Body of pancreas (tissue), 4 donors: ENCODE measurements around the gene TENM3. TPM values are rescaled to one million over a fixed set of nuclear protein-coding genes. Genes with fewer than 3 reads are reported as not detected.

Source experiments
- ATAC-seq: fragments of 150-250 bp; one replicate; pipeline ENCODE4 v1.9.1; 2016
- DNase-seq, 4 donors: peaks; one replicate each; pipeline ENCODE4 v3.0.0-alpha.2; 2019
- H3K27ac ChIP-seq, 4 donors: fragments of 200-600 bp; sonication (generic); 1 replicate in 3 of 4; 2 replicates in 1 of 4; pipeline versions ENCODE4 v1.5.1 to v1.6.1; 2016 to 2019; ENCODE audit warnings: mild to moderate bottlenecking in 1 of 4, mixed read lengths in 1 of 4, moderate library complexity in 1 of 4
- H3K27me3 ChIP-seq, 2 donors: fragments of 200-600 bp; sonication (generic); one replicate each; pipeline ENCODE4 v1.6.0; 2016; ENCODE audit warnings: mild to moderate bottlenecking in 1 of 2
- H3K36me3 ChIP-seq, 2 donors: fragments of 200-600 bp; sonication (generic); replicated peaks in 1 of 2; 2 replicates each; pipeline ENCODE4 v1.5.1; 2016; ENCODE audit warnings: low read depth in 2 of 2; ENCODE audit not compliant: insufficient read depth in 1 of 2
- H3K4me1 ChIP-seq: fragments of 200-600 bp; sonication (generic); one replicate; pipeline ENCODE4 v1.6.0; 2016
- H3K4me3 ChIP-seq, 2 donors: fragments of 200-600 bp; sonication (generic); 1 replicate in 1 of 2; 2 replicates in 1 of 2; pipeline ENCODE4 v1.5.1; 2016 to 2019
- H3K9me3 ChIP-seq, 3 donors: fragments of 200-600 bp; sonication (generic); 1 replicate in 2 of 3; 2 replicates in 1 of 3; pipeline ENCODE4 v1.5.1; 2016
- CTCF ChIP-seq, 7 experiments: fragments of 450-650 bp in 4 of 7; fragments of 200-600 bp in 3 of 7; sonication (generic) in 3 of 7; IDR thresholded peaks; one replicate each; pipeline ENCODE4 v1.5.1; 2016 to 2019; ENCODE audit warnings: antibody characterized with exemption in 7 of 7
- POLR2A ChIP-seq, 3 donors: fragments of 450-650 bp; IDR thresholded peaks; one replicate each; pipeline ENCODE4 v1.6.1; 2016; ENCODE audit warnings: antibody characterized with exemption in 3 of 3, mild to moderate bottlenecking in 2 of 3
- WGBS, 2 donors: methylation state at CpG; one replicate each; pipeline ENCODE4 v1.1.5; 2017; 5-methylcytosine and 5-hydroxymethylcytosine counted together
- intact Hi-C: fragments of 100-400 bp; cut with DNase I; formaldehyde crosslinking; loops from one replicate; pipeline ENCODE4 v1.15.1; 2023
- total RNA-seq, 2 donors: library from RNA; depleted of rRNA; stranded (reverse); fragments of >200 nt; gene quantifications; one replicate each; pipeline ENCODE4 v1.1.0, GENCODE V29; 2016

Gene TENM3
- total RNA-seq, 2 donors from 2014 or later: 2.3 to 9.6 TPM

GRCh38 chr4:182730791-182731190 lies 487.6 kb downstream of the TENM3 start:
- TF ChIP-seq CTCF (IDR thresholded peaks at IDR 0.05): no peak
- TF ChIP-seq POLR2A (IDR thresholded peaks at IDR 0.05): no peak
- Histone ChIP-seq H3K4me1 (no peaks in the 10 kb centered on the region), H3K27me3 (no peaks in the 10 kb centered on the region), H3K9me3 (no peaks in the 10 kb centered on the region), H3K4me3 (no peak overlapping the region), H3K27ac (no peak overlapping the region), H3K36me3 (no peaks in the 10 kb centered on the region)
- DNase-seq (no peak), ATAC-seq (no peak)
- intact Hi-C loops: no loop called here
- 91 to 93% methylated on average over 3 of the region's 3 CpGs for WGBS, 2 donors

GRCh38 chr4:182736207-182736606 lies 493.0 kb downstream of the TENM3 start:
- DNase-seq (no peak), ATAC-seq (no peak)
- H3K4me3 ChIP-seq: no peak overlapping the region
- TF ChIP-seq CTCF (IDR thresholded peaks at IDR 0.05): no peak
- TF ChIP-seq POLR2A (IDR thresholded peaks at IDR 0.05): no peak
- WGBS, 2 donors: 83 to 93% methylated on average over 2 of the region's 2 CpGs
- no peaks in the 10 kb centered on the region for H3K4me1 ChIP-seq
- H3K27me3 ChIP-seq: no peaks in the 10 kb centered on the region
- intact Hi-C loops: no loop called here
- no peaks in the 10 kb centered on the region for H3K36me3 ChIP-seq
- H3K27ac ChIP-seq: no peak overlapping the region
- no peaks in the 10 kb centered on the region for H3K9me3 ChIP-seq

GRCh38 chr4:182738283-182739047 lies 495.3 kb downstream of the TENM3 start:
- WGBS, 2 donors: 75% methylated on average over 8 of the region's 8 CpGs
- no peak for ATAC-seq
- DNase-seq: no peak

GRCh38 chr4:182740256-182740655 lies 497.1 kb downstream of the TENM3 start:
- no peaks in the 10 kb centered on the region for H3K9me3 ChIP-seq
- ATAC-seq: no peak
- no peaks in the 10 kb centered on the region for H3K36me3 ChIP-seq
- TF ChIP-seq CTCF (IDR thresholded peaks at IDR 0.05) (no peak), POLR2A (IDR thresholded peaks at IDR 0.05) (no peak)
- H3K27me3 ChIP-seq: no peaks in the 10 kb centered on the region
- H3K4me3 ChIP-seq: no peak overlapping the region
- no peak overlapping the region for H3K27ac ChIP-seq
- intact Hi-C loops: no loop called here
- 81 to 90% methylated on average over 3 of the region's 3 CpGs for WGBS, 2 donors
- DNase-seq: no peak
- H3K4me1 ChIP-seq: no peaks in the 10 kb centered on the region

More at GRCh38 chr4:182738283-182739047, 495.3 kb downstream of the TENM3 start:
- intact Hi-C loops: no loop called here
- no peaks in the 10 kb centered on the region for H3K4me1 ChIP-seq
- TF ChIP-seq POLR2A (IDR thresholded peaks at IDR 0.05): no peak
- no peak for TF ChIP-seq CTCF (IDR thresholded peaks at IDR 0.05)
- no peaks in the 10 kb centered on the region for H3K27me3 ChIP-seq
- no peaks in the 10 kb centered on the region for H3K36me3 ChIP-seq
- no peak overlapping the region for H3K27ac ChIP-seq
- H3K4me3 ChIP-seq: no peak overlapping the region
- H3K9me3 ChIP-seq: no peaks in the 10 kb centered on the region

- TF ChIP-seq CTCF (IDR thresholded peaks at IDR 0.05): no peak
- no peak for TF ChIP-seq POLR2A (IDR thresholded peaks at IDR 0.05)
- no peaks in the 10 kb centered on the region for H3K4me1 ChIP-seq
- H3K36me3 ChIP-seq: no peaks in the 10 kb centered on the region
- no peak for DNase-seq
- no peaks in the 10 kb centered on the region for H3K27me3 ChIP-seq
- H3K27ac ChIP-seq: no peak overlapping the region
- H3K9me3 ChIP-seq: no peaks in the 10 kb centered on the region
- 92 to 95% methylated on average over 6 of the region's 6 CpGs for WGBS, 2 donors
- intact Hi-C loops: no loop called here
- H3K4me3 ChIP-seq: no peak overlapping the region
- no peak for ATAC-seq
These were observed 497.9 kb downstream of the TENM3 start for GRCh38 chr4:182741054-182741453.
